M059J (cell line): Measurements from ENCODE around the gene BRSK2. TPM values are rescaled to one million over a fixed set of nuclear protein-coding genes. Genes with fewer than 3 reads are reported as not detected.

ENCODE experiments used
- DNase-seq: peaks from one replicate; pipeline ENCODE4 v3.0.0-alpha.2; 2012; ENCODE audit warnings: low read depth
- total RNA-seq: library from RNA; depleted of rRNA; stranded (reverse); fragments of >200 nt; shearing (Covaris generic); gene quantifications from 2 replicates; pipeline ENCODE4 v1.2.3, GENCODE V29; 2014

BRSK2 gene
- total RNA-seq, 1 experiment from 2014 or later, result not detected

GRCh38 chr11:1451781-1452470 is 62.2 kb downstream of the BRSK2 start:
- no peak for DNase-seq

DNA sequence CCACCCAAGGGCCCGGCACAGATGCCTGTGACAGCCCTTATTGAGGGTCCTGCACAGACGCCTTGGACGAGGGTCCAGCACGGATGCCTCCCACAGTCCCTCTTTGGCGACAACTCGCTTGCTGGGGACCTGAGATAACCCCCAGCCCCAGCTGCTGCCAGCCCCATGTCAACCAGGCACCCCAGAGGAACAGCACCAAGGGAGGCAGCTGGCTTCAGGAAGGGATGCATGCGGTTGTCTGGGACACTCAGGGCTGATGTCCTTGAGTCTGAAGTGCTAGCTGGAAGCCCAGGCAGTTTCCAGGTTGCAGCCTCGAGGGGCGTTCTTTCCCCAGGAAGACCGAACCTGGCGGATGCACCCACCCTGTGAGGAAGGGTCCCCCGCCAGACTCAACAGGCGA is 63.0 kb downstream of the BRSK2 start:
- no peak for DNase-seq

GRCh38 chr11:1453611-1454034 is 63.9 kb downstream of the BRSK2 start:
- no peak for DNase-seq

- no peak for DNase-seq
Observed at GRCh38 chr11:1454576-1454975, 64.8 kb downstream of the BRSK2 start.

- DNase-seq, result no peak
Observed at GRCh38 chr11:1455032-1455762, 65.5 kb downstream of the BRSK2 start.

- DNase-seq, result no peak
Observed at GRCh38 chr11:1455763-1456060, 66.0 kb downstream of the BRSK2 start.

DNA sequence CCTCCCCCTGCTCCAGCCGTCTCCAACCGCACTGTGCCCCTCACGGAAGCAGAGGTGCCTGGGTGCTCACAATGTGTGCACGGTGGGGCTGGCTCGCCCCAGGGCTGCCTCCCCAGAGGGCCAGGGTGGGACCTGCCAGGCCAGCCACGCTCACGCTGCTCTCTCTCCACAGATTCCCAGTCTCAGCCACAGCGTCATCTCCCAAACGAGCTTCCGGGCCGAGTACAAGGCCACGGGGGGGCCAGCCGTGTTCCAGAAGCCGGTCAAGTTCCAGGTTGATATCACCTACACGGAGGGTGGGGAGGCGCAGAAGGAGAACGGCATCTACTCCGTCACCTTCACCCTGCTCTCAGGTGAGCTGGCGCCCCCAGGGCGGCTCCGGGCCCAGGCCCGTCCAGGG is 66.4 kb downstream of the BRSK2 start:
- no peak for DNase-seq

- DNase-seq, result no peak
Observed at GRCh38 chr11:1456596-1457325, 67.0 kb downstream of the BRSK2 start.

DNA sequence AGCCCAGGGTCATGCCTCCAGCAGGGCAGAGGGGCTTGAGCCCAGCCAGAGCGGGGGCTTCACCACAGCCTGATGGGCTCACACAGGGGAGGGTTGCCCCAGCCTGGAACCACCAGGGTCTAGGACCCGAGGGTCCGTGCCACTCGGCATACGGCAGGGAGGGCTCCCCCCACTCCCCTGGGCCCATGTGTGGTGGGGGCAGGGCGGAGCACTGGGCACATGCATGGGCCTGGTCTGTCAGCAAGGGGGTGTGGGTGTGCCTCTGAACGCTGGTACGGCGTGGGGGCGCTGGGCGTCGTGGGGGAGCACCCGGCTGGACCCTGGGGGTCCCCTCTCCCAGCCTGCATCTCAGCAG is 67.6 kb downstream of the BRSK2 start:
- no peak for DNase-seq

- no peak for DNase-seq
Observed at GRCh38 chr11:1457856-1458255, 68.1 kb downstream of the BRSK2 start.

DNA sequence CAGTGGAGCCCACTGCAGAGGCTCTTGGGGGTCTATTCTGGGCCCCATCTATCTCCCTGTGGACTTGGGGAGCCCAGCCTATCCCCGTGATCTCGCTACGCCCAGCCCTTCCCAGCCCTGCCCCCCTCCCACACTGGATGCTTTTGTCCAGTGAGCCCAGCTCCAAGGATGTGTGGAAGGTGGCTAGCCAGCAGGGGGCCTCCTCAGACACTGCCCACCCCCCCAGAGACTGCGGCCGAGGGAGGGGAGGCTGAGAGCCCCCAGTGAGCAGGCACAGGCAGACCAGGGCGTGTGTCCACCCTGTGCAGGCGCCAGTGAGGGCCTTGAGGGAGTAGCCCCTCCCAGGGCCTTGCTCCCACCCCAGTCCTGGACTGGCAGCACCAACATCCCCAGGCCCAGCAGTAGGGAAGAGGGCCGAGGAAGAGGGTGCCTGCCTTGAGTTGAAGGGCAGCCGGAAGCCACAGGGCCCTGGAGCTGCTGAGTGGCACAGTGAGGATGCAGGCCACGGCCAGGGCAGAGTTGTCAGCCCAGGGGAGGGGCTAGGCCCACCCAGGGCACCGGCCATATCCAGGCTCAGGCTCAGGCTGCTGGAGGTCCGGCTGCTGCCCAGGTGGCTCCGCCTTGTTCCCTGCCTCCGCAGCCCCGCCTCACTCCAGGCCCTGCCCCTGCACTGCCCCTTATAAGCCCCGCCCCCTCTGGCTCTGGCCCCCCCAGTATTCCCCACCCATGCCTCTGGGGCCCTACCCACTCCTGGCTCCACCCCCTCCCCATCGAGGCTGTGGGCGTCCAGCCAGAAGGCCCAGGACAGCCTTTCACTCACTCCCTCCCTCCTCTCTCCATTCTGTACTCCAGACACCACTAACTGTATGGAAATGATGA is 68.8 kb downstream of the BRSK2 start:
- no peak for DNase-seq

DNA sequence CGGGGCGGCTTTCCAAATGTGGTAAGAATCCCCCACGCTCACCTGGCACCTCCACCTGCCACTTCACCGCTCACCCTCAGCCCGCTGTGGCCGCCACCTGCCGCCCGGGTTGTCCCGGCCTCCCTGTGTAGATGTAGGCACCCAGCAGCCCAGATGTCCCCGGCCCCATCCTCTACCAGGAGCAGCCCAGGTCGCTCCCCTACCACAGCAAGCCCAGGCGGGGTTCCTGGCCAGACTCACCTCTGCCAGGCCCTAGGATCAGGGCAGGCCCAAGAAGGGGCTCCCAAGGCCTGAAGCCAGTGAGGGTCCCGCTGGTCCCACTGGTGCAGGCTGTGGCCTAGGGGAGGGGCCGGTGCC is 69.5 kb downstream of the BRSK2 start:
- DNase-seq, result no peak

GRCh38 chr11:1459764-1460395 is 70.1 kb downstream of the BRSK2 start:
- no peak for DNase-seq

- DNase-seq, result no peak
Observed at GRCh38 chr11:1460396-1460985, 70.8 kb downstream of the BRSK2 start.

- DNase-seq, result no peak
Observed at GRCh38 chr11:1460986-1461825, 71.5 kb downstream of the BRSK2 start.

DNA sequence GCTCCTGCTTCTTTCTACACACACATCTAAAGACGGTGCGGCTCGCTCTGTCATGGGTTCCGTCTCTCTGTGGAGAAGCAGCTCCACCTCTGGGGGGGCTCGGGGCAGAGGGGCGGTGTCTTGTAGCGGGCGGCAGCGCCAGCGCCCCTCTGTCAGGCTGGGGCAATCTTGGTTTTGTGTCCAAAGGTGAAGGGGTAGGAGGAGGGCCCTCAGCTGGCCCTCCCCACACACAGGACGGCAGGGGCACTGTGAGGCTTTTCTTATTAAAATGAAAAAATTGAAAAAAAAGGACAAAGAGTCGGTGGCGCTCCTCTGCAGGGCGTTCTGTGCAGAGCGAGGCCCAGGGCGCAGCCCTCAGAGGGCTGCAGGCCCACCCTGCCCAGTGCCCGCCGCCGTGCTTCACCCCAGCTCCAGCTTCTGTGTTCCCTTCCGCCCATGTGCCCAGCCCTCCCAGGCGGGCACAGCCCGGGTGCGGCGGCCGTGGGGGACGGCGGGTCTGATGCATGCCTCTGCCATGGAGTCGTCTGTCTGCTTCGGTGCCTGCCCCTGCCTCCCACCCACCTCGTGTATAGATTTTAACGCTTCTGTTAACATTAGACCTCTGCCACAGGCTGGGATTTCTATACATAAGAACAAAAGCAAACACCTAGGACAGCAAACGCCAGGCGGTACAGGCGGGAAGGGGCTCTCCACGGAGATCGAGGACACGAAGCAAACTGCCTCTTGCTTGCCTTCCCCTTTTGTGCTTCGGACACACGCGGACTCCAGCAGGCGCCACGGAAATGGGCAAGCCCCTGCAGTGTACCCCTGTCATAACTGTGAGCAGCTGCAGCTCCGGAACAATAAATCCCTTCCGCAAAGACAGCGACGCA is 72.3 kb downstream of the BRSK2 start:
- DNase-seq, result no peak

GRCh38 chr11:1462698-1462975 is 72.9 kb downstream of the BRSK2 start:
- no peak for DNase-seq

DNA sequence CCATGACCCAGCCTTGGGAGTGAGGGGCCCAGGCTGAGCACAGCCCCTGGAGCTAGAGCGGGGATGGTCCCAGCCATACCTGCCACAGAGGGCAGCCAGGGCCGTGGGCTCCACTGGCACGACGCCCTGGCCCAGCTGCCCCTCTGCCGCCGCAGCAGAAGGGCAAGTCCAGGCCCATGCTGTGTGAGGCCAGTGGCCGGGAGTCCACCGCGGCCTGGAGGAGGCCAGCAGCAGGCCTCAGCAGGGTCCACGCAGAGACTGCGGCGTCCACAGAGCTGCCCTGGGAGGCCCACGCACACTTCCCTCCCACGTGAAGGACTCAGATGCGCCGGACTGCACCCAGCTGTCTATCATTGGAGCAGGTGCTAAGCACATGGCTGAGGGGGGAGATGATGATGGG is 73.3 kb downstream of the BRSK2 start:
- no peak for DNase-seq

- DNase-seq, result no peak
Observed at GRCh38 chr11:1466784-1467183, 77.0 kb downstream of the BRSK2 start.

GRCh38 chr11:1467270-1467669 is 77.5 kb downstream of the BRSK2 start:
- no peak for DNase-seq
